NT2/D1 (cell line): ENCODE data around the gene WDR27.

ENCODE experiments used
- SUZ12 ChIP-seq: IDR thresholded peaks from 2 replicates; pipeline ENCODE4 v1.6.1; 2011; ENCODE audit not compliant: insufficient read length, insufficient read depth; ENCODE audit errors: extremely low read depth
- YY1 ChIP-seq: IDR thresholded peaks from 2 replicates; pipeline ENCODE4 v1.6.1; 2011; ENCODE audit not compliant: insufficient read length, insufficient read depth
- ZNF274 ChIP-seq: IDR thresholded peaks from 2 replicates; pipeline ENCODE4 v1.6.1; 2011; ENCODE audit warnings: mild to moderate bottlenecking, low read depth, low read length

GRCh38 chr6:169543704-169544103 is 158.1 kb downstream of the WDR27 start:
- TF ChIP-seq YY1 (no peak), SUZ12 (no peak), ZNF274 (no peak)
